Activated naive CD8-positive, alpha-beta T cell treated with anti-CD3 and anti-CD28 coated beads for 36 hours (primary cell): ENCODE measurements around the gene MT1HL1. TPM values are rescaled to one million over a fixed set of nuclear protein-coding genes. Genes with fewer than 3 reads are reported as not detected.

Source experiments
- DNase-seq: peaks from one replicate; pipeline ENCODE4 v3.0.0; 2021
- H3K27ac Mint-ChIP-seq: one replicate; pipeline ENCODE4 v1.8.0; 2022; ENCODE audit warnings: mild to moderate bottlenecking, moderate library complexity, mixed read lengths
- H3K27me3 Mint-ChIP-seq: one replicate; pipeline ENCODE4 v1.8.0; 2022; ENCODE audit warnings: mild to moderate bottlenecking, mixed read lengths
- H3K36me3 Mint-ChIP-seq: one replicate; pipeline ENCODE4 v1.8.0; 2021; ENCODE audit warnings: mild to moderate bottlenecking, mixed read lengths
- H3K4me1 Mint-ChIP-seq: one replicate; pipeline ENCODE4 v1.8.0; 2021; ENCODE audit warnings: mixed read lengths
- H3K4me3 Mint-ChIP-seq: one replicate; pipeline ENCODE4 v1.8.0; 2022; ENCODE audit warnings: mild to moderate bottlenecking, moderate library complexity, mixed read lengths
- H3K9me3 Mint-ChIP-seq: one replicate; pipeline ENCODE4 v1.8.0; 2022; ENCODE audit warnings: mixed read lengths
- total RNA-seq, 2 experiments: library from RNA; stranded (reverse); gene quantifications; one replicate each; pipeline ENCODE4 v1.2.3, GENCODE V29; 2021

The MT1HL1 gene
- total RNA-seq, 2 experiments from 2014 or later, result not detected

GRCh38 chr1:236966636-236967035 lies 37.6 kb downstream of the MT1HL1 start:
- no peak for DNase-seq
- Mint-ChIP-seq H3K4me1 (no peaks in the 10 kb centered on the region), H3K9me3 (peaks cover under 1% of the 10 kb centered on the region), H3K36me3 (no peaks in the 10 kb centered on the region), H3K27me3 (peaks cover 9% of the 10 kb centered on the region), H3K27ac (no peak overlapping the region), H3K4me3 (no peak overlapping the region)

DNA sequence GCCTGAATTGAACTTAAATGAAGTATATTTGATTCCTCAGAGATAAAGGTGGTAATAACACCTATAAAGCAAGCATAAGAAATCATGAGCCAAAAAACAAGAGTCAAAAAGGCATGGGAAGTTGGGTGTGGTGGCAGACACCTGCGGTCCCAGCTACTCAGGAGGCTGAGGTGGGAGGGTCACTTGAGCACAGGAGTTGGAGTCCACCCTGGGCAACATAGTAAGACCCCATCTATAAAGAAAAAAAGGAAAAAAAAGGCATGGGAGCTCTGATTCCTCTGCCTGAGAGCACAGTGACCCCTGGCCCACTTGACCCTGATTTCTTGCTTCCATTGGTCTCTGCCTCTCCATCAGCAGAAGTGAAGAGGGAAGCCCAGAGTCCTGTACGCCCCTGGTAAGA lies 40.3 kb downstream of the MT1HL1 start:
- H3K4me3 Mint-ChIP-seq, result no peak overlapping the region
- H3K4me1 Mint-ChIP-seq, result no peaks in the 10 kb centered on the region
- DNase-seq, result no peak
- H3K27me3 Mint-ChIP-seq, result peaks cover 15% of the 10 kb centered on the region
- H3K36me3 Mint-ChIP-seq, result peaks cover under 1% of the 10 kb centered on the region
- peaks cover 10% of the 10 kb centered on the region for H3K9me3 Mint-ChIP-seq
- no peak overlapping the region for H3K27ac Mint-ChIP-seq

- H3K4me1 Mint-ChIP-seq, result no peaks in the 10 kb centered on the region
- H3K27me3 Mint-ChIP-seq, result peaks cover 25% of the 10 kb centered on the region
- H3K27ac Mint-ChIP-seq, result no peak overlapping the region
- H3K4me3 Mint-ChIP-seq, result no peak overlapping the region
- H3K36me3 Mint-ChIP-seq, result peaks cover 3% of the 10 kb centered on the region
- no peak for DNase-seq
- H3K9me3 Mint-ChIP-seq, result peaks cover 15% of the 10 kb centered on the region
Measured at GRCh38 chr1:236959112-236959511, 45.1 kb downstream of the MT1HL1 start.

- Mint-ChIP-seq H3K36me3 (peaks cover 3% of the 10 kb centered on the region), H3K4me1 (no peaks in the 10 kb centered on the region), H3K27me3 (peaks cover 28% of the 10 kb centered on the region), H3K27ac (no peak overlapping the region), H3K9me3 (peaks cover 15% of the 10 kb centered on the region), H3K4me3 (no peak overlapping the region)
- DNase-seq, result no peak
Measured at GRCh38 chr1:236957235-236957634, 47.0 kb downstream of the MT1HL1 start.

Other genes with a start within 250 kb of the MT1HL1 start
- gene MTR, start 209.1 kb downstream of the MT1HL1 start, total RNA-seq, result 10 to 100 TPM; 60.2 to 62.8 TPM
- gene RYR2, start 37.7 kb upstream of the MT1HL1 start, total RNA-seq, result not detected